HepG2 (cell line): ENCODE data around the gene MBNL3. TPM values are rescaled to one million over a fixed set of nuclear protein-coding genes. Genes with fewer than 3 reads are reported as not detected.

Source experiments
- ATAC-seq: fragments of 200-7000 bp; cut with Tn5 transposase; 3 replicates; pipeline ENCODE4 v1.9.1; 2020; ENCODE audit warnings: mild to moderate bottlenecking, moderate library complexity
- BruUV-seq: library from RNA; stranded (reverse); fragments of 400-500 nt; replicated peaks from 2 replicates; lab custom pipeline; 2021; lab: Mats Ljungman, UMichigan
- CTCF ChIA-PET: fragments of 300-600 bp; formaldehyde crosslinking; extraction: SDS; loops from one replicate; lab custom pipeline; 2021; ENCODE audit warnings: low total read pairs, inconsistent platforms, low intra/inter-chr PET ratio; lab: Yijun Ruan, JAX
- POLR2A ChIA-PET: fragments of 350-600 bp; sonication (Branson Sonifier 250); formaldehyde crosslinking; loops from one replicate; lab custom pipeline; 2020; ENCODE audit warnings: antibody characterized with exemption, inconsistent platforms; lab: Yijun Ruan, JAX
- DNase-seq: peaks from one replicate; pipeline ENCODE4 v3.0.0-alpha.2; 2015; ENCODE audit warnings: low spot score
- FAIRE-seq: peaks from 3 replicates; lab custom pipeline; 2011; peaks lifted over from hg19 to GRCh38; lab: Jason Lieb, UNC
- H2AFZ ChIP-seq: one replicate; pipeline ENCODE4 v1.6.1; 2011; ENCODE audit warnings: low read length, inconsistent platforms
- H3K27ac ChIP-seq: fragments of 300-600 bp; 3 replicates; pipeline ENCODE4 v1.8.0; 2011; ENCODE audit warnings: mixed run types, mild to moderate bottlenecking, mixed read lengths, low read length, inconsistent platforms; ENCODE audit not compliant: insufficient read depth; ENCODE audit errors: extremely low read length
- H3K27me3 ChIP-seq, 2 experiments: fragments of 200-600 bp in 1 of 2; 2 replicates in 1 of 2; 3 replicates in 1 of 2; pipeline versions ENCODE4 v1.6.0 to v1.8.0; 2011; ENCODE audit warnings: low read length in 2 of 2, mild to moderate bottlenecking in 2 of 2, moderate library complexity in 2 of 2, inconsistent platforms in 1 of 2; ENCODE audit not compliant: insufficient read depth in 2 of 2, control insufficient read depth in 1 of 2
- H3K36me3 ChIP-seq, 2 experiments: fragments of 200-600 bp in 1 of 2; replicated peaks in 1 of 2; 2 replicates in 1 of 2; 3 replicates in 1 of 2; pipeline versions ENCODE4 v1.5.1 to v1.8.0; 2011; ENCODE audit warnings: low read length in 2 of 2, inconsistent platforms in 1 of 2; ENCODE audit not compliant: insufficient read depth in 2 of 2, control insufficient read depth in 1 of 2
- H3K4me1 ChIP-seq: 2 replicates; pipeline ENCODE4 v1.5.1; 2012; ENCODE audit warnings: low read length, inconsistent platforms; ENCODE audit not compliant: insufficient read depth
- H3K4me2 ChIP-seq: 2 replicates; pipeline ENCODE4 v1.6.0; 2011; ENCODE audit warnings: low read depth, low read length, inconsistent platforms
- H3K4me3 ChIP-seq, 3 experiments: fragments of 200-600 bp in 1 of 3; sonication (generic), shearing (Covaris generic) in 1 of 3; replicated peaks in 1 of 3; 2 replicates each; pipeline ENCODE4 v1.5.1; 2011 to 2016; ENCODE audit warnings: low read length in 3 of 3, inconsistent platforms in 2 of 3, low read depth in 2 of 3, mild to moderate bottlenecking in 2 of 3, control low read depth in 1 of 3, mixed read lengths in 1 of 3; ENCODE audit not compliant: insufficient read depth in 1 of 3
- H3K79me2 ChIP-seq: one replicate; pipeline ENCODE4 v1.6.1; 2011; ENCODE audit warnings: low read length, inconsistent platforms; ENCODE audit not compliant: insufficient read depth
- H3K9ac ChIP-seq: 2 replicates; pipeline ENCODE4 v1.6.0; 2011; ENCODE audit warnings: mild to moderate bottlenecking, low read depth, low read length, inconsistent platforms; ENCODE audit not compliant: insufficient read depth
- H3K9me3 ChIP-seq: 2 replicates; pipeline ENCODE4 v1.5.1; 2012; ENCODE audit warnings: mild to moderate bottlenecking, low read length
- H4K20me1 ChIP-seq: 2 replicates; pipeline ENCODE4 v1.6.0; 2011; ENCODE audit warnings: inconsistent platforms, mild to moderate bottlenecking, low read length, moderate library complexity; ENCODE audit not compliant: insufficient read depth
- ASH2L ChIP-seq: fragments of 300-600, 200-600 bp; sonication (generic); IDR thresholded peaks from 2 replicates; pipeline ENCODE4 v1.7.0; 2017; ENCODE audit warnings: low read depth, mild to moderate bottlenecking, moderate library complexity, mixed read lengths, low read length; ENCODE audit not compliant: insufficient read length
- GABPA ChIP-seq, 2 experiments: IDR thresholded peaks; 2 replicates each; pipeline ENCODE4 v1.6.1; 2011 to 2016; ENCODE audit warnings: low read depth in 2 of 2, low read length in 1 of 2, missing biosample characterization in 1 of 2, missing genetic modification characterization in 1 of 2
- IKZF4 ChIP-seq: sonication (generic); formaldehyde crosslinking; IDR thresholded peaks from 2 replicates; pipeline ENCODE4 v1.5.1; 2020; ENCODE audit warnings: borderline replicate concordance, mild to moderate bottlenecking, low read depth, missing genetic modification reagents; ENCODE audit errors: not compliant biosample characterization
- JARID2 ChIP-seq: sonication (generic); formaldehyde crosslinking; IDR thresholded peaks from 2 replicates; pipeline ENCODE4 v1.8.1; 2023; ENCODE audit warnings: missing genetic modification reagents, inconsistent platforms; ENCODE audit not compliant: insufficient replicate concordance
- LCORL ChIP-seq, 2 experiments: fragments of 450-650 bp in 1 of 2; sonication (generic) in 1 of 2; formaldehyde crosslinking in 1 of 2; IDR thresholded peaks; 2 replicates each; pipeline versions ENCODE4 v1.5.0 to v1.6.1; 2017 to 2020; ENCODE audit warnings: antibody characterized with exemption in 1 of 2, missing genetic modification reagents in 1 of 2
- MAFK ChIP-seq, 2 experiments: IDR thresholded peaks in 1 of 2; conservative IDR thresholded peaks in 1 of 2; 2 replicates each; pipeline ENCODE4 v1.6.1; 2011; ENCODE audit warnings: improper control_type of control experiment in 2 of 2, low read length in 2 of 2
- PCBP1 ChIP-seq: fragments of 200-400 bp; formaldehyde crosslinking; IDR thresholded peaks from 2 replicates; pipeline ENCODE4 v1.6.1; 2017; ENCODE audit warnings: mild to moderate bottlenecking, low read depth, low read length, borderline replicate concordance
- PRMT3 ChIP-seq: sonication (generic); formaldehyde crosslinking; IDR thresholded peaks from 2 replicates; pipeline ENCODE4 v1.8.1; 2022; ENCODE audit warnings: low read depth, mild to moderate bottlenecking, moderate library complexity, missing genetic modification reagents, borderline replicate concordance
- SMAD9 ChIP-seq: sonication (generic); formaldehyde crosslinking; IDR thresholded peaks from 2 replicates; pipeline ENCODE4 v1.5.1; 2020; ENCODE audit warnings: mild to moderate bottlenecking, missing genetic modification reagents
- SNAI1 ChIP-seq: sonication (generic); formaldehyde crosslinking; IDR thresholded peaks from 2 replicates; pipeline ENCODE4 v1.5.0; 2020; ENCODE audit warnings: mild to moderate bottlenecking, missing genetic modification reagents, borderline replicate concordance
- SUZ12 ChIP-seq: fragments of 150-350 bp; IDR thresholded peaks from 2 replicates; pipeline ENCODE4 v1.6.1; 2014; ENCODE audit warnings: low read depth, low read length
- TARDBP ChIP-seq: sonication (generic); formaldehyde crosslinking; IDR thresholded peaks from 2 replicates; pipeline ENCODE4 v1.8.0; 2022; ENCODE audit warnings: mild to moderate bottlenecking, missing genetic modification reagents
- TBP ChIP-seq: sonication (generic); formaldehyde crosslinking; IDR thresholded peaks from 2 replicates; pipeline ENCODE4 v1.5.0; 2020; ENCODE audit warnings: missing genetic modification reagents
- ZNF143 ChIP-seq: sonication (generic); formaldehyde crosslinking; IDR thresholded peaks from 2 replicates; pipeline ENCODE4 v1.4.0; 2020; ENCODE audit warnings: missing genetic modification reagents
- ZNF232 ChIP-seq: sonication (generic); formaldehyde crosslinking; IDR thresholded peaks from 2 replicates; pipeline ENCODE4 v1.4.0; 2020; ENCODE audit warnings: missing genetic modification reagents, borderline replicate concordance
- ZNF24 ChIP-seq: fragments of 450-650 bp; IDR thresholded peaks from 2 replicates; pipeline ENCODE4 v1.6.1; 2017; ENCODE audit warnings: antibody characterized with exemption, mild to moderate bottlenecking
- ZNF333 ChIP-seq: sonication (generic); formaldehyde crosslinking; IDR thresholded peaks from 2 replicates; pipeline ENCODE4 v1.4.0; 2020; ENCODE audit warnings: mild to moderate bottlenecking, missing genetic modification reagents, borderline replicate concordance
- ZNF547 ChIP-seq: sonication (generic); formaldehyde crosslinking; IDR thresholded peaks from 2 replicates; pipeline ENCODE4 v1.5.1; 2020; ENCODE audit warnings: mild to moderate bottlenecking, missing genetic modification reagents
- WGBS: methylation state at CpG from one replicate; pipeline ENCODE4 v1.1.6; 2017; ENCODE audit warnings: low lambda C conversion rate; 5-methylcytosine and 5-hydroxymethylcytosine counted together
- in situ Hi-C: cut with HindIII; loops from 2 replicates; pipeline ENCODE4 v1.10.0; 2017; ENCODE audit warnings: low pct_unique_long_range_greater_than_20kb; ENCODE audit not compliant: extremely low pct_ligation_motif_present
- intact Hi-C: fragments of 100-400 bp; cut with micrococcal nuclease; formaldehyde crosslinking; loops from one replicate; pipeline ENCODE4 v1.10.0; 2022; ENCODE audit not compliant: unreplicated experiment
- polyA plus RNA-seq, 8 experiments: library from polyadenylated mRNA; depleted of rRNA in 3 of 8; stranded (reverse) in 7 of 8; unstranded in 1 of 8; fragments of >200 nt; fragmentation: Illumina TruSeq in 4 of 8; extraction: Trizol in 4 of 8; gene quantifications; 2 replicates each; pipeline versions ENCODE4 v1.2.1 to v1.2.3, GENCODE V29; 2011 to 2016; ENCODE audit warnings: low read depth in 4 of 8, missing spikeins in 1 of 8, mixed read lengths in 1 of 8; ENCODE audit not compliant: insufficient read depth in 1 of 8
- total RNA-seq, 5 experiments: library from RNA; depleted of rRNA; stranded (reverse); fragments of >200 nt; fragmentation: Illumina TruSeq; extraction: Trizol; gene quantifications; 2 replicates each; pipeline ENCODE4 v1.2.3, GENCODE V29; 2016; ENCODE audit warnings: low read depth in 1 of 5
- TF ChIP-seq, protein P1 (sequence below): sonication (generic); formaldehyde crosslinking; IDR thresholded peaks from 2 replicates; pipeline ENCODE4 v1.4.0; 2020; ENCODE audit warnings: mild to moderate bottlenecking, missing genetic modification reagents
- TF ChIP-seq, protein P2 (sequence below): sonication (generic); formaldehyde crosslinking; IDR thresholded peaks from 2 replicates; pipeline ENCODE4 v1.5.1; 2020; ENCODE audit warnings: missing genetic modification reagents, mild to moderate bottlenecking, borderline replicate concordance

Gene MBNL3
- total and polyA plus RNA-seq, 2 of the 13 experiments (the other 11 are each of a cell fraction or from before 2014, with no cell fraction given) = 155 to 257 TPM

DNA sequence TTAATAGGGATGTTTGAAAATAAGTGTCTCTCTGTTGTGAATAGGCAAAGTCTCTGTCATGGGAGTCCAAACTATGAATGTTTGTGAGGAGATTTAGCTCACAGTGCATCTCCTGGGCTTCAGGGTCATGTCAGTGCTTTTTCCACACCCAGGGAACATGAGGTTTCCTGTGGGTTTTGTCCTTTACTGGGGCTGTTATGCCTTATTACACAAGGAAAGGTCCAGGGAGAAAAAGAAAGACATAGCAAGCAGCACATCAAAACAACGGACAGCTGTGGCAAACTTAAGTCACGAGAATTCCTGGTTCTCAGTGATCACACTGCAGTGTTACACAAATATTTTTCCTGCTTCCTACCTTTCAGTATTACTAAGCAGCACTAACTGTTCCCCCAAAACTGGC is 99.4 kb downstream of the MBNL3 start:
- FAIRE-seq = no peak
- intact Hi-C loops = no loop called here
- no peak overlapping the region for H3K9ac ChIP-seq
- ChIA-PET POLR2A (no interaction called here), CTCF (no interaction called here)
- H3K79me2 ChIP-seq = peaks cover 6% of the 10 kb centered on the region
- H2AFZ ChIP-seq = no peak overlapping the region
- peaks cover 0 to 45% of the 10 kb centered on the region in 2 experiments for H3K36me3 ChIP-seq
- H3K9me3 ChIP-seq = no peaks in the 10 kb centered on the region
- no peak overlapping the region for H3K4me3 ChIP-seq
- H3K27me3 ChIP-seq = no peaks in the 10 kb centered on the region
- H3K4me2 ChIP-seq = no peak overlapping the region
- 0 out of 2 replicates have a peak, but pooled peaks cover 6% of the 10 kb centered on the region for H4K20me1 ChIP-seq
- no peak for ATAC-seq
- no peak for DNase-seq
- no TSS peak for BruUV-seq
- in situ Hi-C loops = no loop called here
- H3K4me1 ChIP-seq = peaks cover 12% of the 10 kb centered on the region
- H3K27ac ChIP-seq = no peak overlapping the region
- TF ChIP-seq ZNF333 (CRISPR knock-in tag) (no peak), PRMT3 (CRISPR knock-in tag) (no peak), ZNF547 (CRISPR knock-in tag) (no peak), ZNF232 (CRISPR knock-in tag) (no peak), SNAI1 (no peak), SMAD9 (CRISPR knock-in tag) (no peak), MAFK (conservative IDR thresholded peaks at IDR 0.05 in 1 of 2, IDR thresholded peaks at IDR 0.05 in 1 of 2; ENCODE audit: low read length in 2 of 2) (no peak), ZNF24 (no peak), TARDBP (CRISPR knock-in tag) (no peak), PCBP1 (no peak), IKZF4 (CRISPR knock-in tag) (no peak), GABPA (IDR thresholded peaks at IDR 0.05; ENCODE audit: low read depth, low read length) (no peak), GABPA (CRISPR knock-in tag; IDR thresholded peaks at IDR 0.05; ENCODE audit: low read depth) (no peak), SUZ12 (no peak), JARID2 (no peak), ZNF143 (CRISPR knock-in tag) (no peak), LCORL (IDR thresholded peaks at IDR 0.05) (no peak), LCORL (CRISPR knock-in tag; IDR thresholded peaks at IDR 0.05) (no peak), ASH2L (no peak), TBP (CRISPR knock-in tag) (no peak)
- TF ChIP-seq, protein P1, sequence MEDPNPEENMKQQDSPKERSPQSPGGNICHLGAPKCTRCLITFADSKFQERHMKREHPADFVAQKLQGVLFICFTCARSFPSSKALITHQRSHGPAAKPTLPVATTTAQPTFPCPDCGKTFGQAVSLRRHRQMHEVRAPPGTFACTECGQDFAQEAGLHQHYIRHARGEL (CRISPR knock-in tag) = no peak
- TF ChIP-seq, protein P2, sequence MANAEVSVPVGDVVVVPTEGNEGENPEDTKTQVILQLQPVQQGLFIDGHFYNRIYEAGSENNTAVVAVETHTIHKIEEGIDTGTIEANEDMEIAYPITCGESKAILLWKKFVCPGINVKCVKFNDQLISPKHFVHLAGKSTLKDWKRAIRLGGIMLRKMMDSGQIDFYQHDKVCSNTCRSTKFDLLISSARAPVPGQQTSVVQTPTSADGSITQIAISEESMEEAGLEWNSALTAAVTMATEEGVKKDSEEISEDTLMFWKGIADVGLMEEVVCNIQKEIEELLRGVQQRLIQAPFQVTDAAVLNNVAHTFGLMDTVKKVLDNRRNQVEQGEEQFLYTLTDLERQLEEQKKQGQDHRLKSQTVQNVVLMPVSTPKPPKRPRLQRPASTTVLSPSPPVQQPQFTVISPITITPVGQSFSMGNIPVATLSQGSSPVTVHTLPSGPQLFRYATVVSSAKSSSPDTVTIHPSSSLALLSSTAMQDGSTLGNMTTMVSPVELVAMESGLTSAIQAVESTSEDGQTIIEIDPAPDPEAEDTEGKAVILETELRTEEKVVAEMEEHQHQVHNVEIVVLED (CRISPR knock-in tag) = no peak
- 100% methylated on average over 2 of the region's 2 CpGs for WGBS
